Amniotic stem cell (primary cell): ENCODE results near the gene CDH23.
A peak's percentile ranks its signal among the peaks of the same experiment; 100 is the strongest.

ENCODE experiments used
- DNase-seq: peaks from one replicate; lab custom pipeline; 2025; lab: John Stamatoyannopoulos, UW

CDH23 gene

DNA sequence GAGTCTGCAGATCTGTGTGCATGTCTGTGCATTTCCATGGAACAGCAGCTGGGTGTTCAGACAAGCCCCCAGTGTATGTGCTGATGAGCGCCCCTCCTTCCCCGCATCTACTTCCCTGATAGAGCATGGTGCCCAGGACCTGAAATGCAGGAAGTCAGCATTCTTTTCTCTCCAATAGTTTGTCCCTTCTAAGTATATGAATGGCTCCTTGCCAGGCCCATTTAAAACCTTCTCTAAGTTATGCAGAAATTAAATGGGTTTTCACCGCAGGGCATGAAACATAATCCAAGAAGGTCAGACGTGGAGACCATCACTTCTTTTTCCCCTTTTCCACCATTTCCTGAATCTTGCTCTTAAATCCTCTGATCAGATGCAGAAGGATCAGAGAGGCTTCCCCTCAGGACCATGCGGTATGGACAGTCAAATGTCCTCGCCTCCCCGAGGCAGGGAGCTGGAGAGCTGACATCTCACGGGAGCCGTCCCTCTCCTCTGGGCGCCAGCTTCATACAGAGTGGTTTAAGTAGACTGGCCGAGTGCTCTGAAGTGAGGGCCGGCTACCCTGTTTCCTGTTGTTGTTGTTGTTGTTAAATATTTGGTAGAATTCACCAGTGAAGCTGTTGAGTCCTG lies 167.6 kb downstream of the CDH23 start:
- DNase-seq, result no peak

DNA sequence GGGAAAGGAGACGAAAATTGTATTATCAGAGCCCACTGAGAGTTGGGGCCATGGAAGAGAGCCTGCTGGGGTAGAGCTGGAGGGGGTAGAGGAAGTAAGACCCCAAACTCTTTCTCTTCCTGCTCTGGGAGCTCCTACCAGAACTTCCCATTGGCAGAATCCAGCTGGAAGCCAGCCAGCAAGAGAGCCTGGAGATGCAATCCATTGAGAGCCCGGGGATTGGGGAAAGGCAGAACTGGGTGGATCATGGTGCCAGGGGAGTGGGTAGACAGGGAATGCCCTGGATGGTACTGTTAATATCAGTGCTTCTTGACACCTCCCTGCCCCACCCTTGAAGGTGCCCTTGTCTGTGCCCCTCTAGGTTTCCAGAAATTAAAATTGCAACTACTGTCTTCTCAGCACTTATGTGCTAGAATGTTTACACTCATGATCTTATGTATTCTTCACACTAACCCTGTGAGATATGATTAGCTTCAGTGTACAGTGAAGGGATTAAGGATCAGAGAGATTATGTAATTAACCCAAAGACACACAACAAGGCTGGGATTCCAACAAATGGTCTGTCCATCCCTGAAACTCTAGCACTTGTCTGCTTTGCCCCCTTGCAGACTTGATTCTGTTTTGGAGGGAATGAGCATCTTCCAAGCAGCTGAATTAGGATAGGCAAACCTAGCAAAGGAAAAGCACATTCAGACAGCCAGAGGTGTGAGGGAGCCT lies 168.7 kb downstream of the CDH23 start:
- no peak for DNase-seq

DNA sequence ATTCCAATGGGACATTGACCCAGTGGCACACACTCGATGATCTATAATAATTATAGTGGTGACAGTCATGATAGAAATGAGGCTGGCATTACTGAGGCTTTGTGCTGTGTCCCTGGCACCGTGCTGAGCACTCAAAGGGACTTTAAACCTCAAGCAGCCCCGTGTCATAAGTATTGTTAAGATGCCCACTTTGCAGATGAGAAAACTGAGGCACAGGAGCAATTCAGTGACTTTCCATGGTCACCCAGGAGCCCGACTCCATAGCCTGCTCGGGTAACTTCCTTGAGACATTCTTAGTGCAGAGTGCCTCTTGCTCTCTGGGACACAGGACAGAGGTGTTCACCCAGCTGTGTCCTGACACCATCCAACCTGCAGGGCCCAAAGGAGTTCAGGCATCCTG lies 170.3 kb downstream of the CDH23 start:
- DNase-seq, result no peak

DNA sequence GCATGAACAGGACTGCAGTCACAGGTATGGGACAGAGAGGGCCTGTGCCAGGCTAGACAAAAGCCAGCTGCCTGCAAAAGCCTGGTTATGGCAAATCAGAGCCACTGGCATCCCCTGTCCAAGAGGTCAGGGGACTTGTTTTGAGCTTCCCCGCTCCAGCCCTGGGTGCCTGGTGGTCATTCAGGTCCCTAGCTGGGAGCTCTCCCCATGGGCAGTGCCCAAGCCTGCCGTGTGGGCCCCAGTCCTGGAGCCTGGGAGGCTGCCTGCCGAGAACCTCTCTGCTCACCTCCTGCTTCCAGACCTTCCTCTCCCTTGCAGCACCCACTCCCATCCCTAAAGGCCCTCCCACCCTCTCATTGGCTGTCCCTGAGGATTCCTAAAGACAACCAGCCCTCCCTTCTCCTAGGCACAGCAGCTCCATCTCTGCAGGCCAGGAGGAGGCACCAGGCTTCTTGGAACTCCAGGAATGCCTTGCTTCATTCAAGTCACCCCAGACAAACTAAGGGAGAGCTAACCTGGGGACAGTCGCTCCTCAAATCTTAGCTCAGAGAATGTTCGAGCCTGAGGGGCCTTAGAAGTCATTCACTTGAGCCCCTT lies 172.3 kb downstream of the CDH23 start:
- DNase-seq, result no peak

DNA sequence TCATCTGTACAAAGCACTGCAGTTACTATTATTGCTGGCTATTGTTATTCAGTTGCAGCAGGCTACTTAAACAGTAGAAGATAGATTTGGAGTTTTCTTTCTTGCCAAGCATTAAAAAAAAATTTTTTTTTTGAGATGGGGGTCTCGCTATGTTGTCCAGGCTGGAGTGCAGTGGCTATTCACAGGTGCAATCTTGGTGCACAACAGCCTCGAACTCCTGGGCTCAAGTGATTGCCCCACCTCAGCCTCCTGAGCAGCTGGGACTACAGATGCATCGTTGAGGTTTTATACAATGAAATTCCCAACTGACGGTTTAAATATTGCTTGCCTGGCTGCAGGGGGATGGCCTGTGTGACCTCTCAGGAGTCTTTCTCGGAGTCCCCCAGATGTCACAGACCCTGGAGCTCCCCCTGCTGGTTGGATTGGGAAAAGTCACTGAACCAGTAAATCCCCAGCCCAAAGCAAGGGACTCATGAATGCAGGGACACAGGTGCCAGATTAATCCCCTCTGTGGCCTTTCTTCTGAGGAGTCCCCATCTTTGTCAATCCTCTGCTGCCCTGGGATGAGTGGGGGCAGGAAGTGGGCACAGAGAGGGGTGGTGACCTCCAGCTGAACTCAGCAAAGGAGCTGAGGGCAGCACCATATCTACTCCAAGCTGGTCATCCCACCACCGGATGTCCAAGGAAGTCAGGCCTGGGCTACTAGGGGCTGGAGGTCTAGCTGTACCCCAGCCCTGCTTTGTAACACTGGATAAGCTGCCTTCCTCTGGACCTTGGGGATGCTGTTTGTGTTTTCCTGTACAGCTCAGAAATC lies 173.3 kb downstream of the CDH23 start:
- DNase-seq, result peak; percentile 6

DNA sequence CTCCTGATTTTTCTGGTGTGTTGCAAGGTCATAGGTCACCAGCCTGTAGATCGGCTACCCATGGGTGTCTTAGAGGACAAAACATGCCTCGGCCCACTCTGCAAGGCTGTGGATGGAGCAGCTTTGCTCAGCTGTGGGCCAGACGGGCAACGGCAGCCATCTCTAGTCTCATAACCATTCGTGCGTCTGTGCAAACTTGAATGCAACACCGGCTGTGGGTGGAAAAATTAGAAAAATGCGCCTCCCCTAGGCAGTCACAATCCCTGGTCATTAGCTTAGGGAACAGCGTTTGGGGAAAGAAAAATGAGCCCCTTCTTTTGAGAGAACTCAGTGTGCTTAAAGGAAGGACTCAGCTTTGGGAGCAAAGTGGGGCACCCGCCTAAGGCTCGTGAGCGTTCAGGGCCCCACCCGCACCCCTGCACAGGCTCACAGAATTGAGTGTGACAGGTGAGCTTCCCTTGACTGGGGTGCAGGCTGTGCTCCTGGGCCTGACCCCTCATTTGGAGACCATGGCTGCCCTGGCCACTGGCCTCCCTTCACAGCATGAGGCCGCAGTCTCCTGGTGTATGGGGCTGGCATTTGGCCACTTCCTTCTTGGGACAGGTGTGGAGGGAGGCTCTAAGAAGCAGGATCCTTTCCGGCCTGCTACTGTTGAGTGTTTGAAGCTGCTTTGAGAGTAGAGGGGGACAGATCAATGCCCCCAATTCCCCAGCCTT lies 174.9 kb downstream of the CDH23 start:
- no peak for DNase-seq

DNA sequence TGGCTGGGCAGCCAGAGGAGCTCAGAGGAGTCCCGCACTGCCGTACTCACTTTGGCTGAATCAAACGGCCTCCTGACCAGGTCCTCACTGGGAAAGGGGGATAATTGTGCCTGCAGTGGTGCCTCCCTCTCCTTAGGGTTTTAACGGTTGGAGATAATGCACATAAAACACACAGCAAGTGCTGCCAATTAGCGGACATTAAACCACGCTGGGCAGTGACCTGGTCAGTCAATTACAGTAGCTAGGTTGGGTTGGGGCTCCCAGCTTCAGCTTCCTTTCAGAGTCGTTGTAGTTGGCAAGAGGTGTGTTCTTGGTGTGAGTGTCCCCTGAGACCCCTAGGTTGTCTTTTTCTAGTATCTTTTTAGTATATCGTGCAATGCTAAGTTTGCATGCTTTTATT lies 176.2 kb downstream of the CDH23 start:
- no peak for DNase-seq

DNA sequence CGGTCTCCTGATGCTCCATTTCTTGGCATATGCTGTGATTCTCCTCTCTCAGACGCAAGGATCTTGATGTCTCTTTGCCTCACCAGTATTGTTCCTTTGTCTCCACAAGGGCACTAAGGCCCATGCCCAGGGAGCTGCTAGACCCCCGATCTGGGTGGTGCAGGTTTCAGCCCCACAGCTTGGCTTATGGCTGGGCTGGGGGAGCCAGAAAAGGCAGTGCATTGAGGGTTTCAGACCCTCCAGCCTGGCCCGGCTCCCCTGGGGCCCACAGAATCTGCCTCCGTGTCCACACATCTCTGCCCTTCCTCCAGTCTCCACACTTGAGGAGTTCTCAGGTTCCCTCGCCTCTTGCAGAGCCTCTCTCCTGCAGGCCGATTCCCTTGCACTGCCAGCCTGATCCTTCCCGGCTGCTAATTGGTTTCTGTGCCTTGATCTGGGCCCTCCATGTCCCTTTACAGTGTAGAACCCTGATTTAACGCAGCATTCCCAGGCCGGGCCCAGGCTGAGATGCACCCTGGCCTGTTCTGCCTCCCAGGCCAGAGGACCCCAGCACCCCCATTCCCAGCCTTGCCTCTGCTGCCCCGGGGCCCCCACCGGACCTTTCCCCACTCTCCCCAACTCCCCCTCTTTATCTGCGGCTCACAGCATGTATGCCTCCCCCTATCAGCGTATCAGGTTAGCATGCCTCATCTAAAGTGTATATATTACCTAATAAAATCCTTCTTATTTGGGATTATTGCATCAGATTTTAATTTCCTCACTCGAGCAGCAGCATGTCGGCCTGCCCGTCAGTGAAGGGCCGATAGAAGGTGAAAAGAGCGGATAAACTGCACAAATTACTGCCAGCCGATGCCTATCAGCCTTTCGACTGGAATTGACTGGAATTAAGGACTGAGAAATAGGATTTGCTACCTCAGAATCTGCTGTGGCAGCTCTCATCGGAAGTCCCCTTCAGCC lies 177.1 kb downstream of the CDH23 start:
- DNase-seq, result no peak

DNA sequence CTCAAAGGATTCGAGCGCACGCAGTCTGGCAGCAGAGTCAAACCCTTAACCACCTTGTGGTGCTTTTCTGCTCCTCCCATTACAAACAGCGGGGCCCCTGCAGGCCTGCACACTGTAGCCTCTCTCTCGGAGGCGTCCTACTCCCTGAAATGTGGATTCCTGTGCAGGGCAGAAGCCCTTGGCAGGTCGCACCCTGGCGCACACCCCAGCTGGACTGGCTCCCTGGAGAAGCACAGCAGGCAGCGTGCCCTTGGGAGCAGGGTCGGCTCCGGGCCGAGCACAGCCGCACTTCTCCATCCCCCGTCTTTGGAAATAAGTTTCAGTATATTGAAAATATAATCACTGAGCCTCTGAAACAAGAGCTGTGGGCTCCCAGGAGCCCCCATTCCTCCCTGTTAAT lies 178.7 kb downstream of the CDH23 start:
- DNase-seq, result no peak

DNA sequence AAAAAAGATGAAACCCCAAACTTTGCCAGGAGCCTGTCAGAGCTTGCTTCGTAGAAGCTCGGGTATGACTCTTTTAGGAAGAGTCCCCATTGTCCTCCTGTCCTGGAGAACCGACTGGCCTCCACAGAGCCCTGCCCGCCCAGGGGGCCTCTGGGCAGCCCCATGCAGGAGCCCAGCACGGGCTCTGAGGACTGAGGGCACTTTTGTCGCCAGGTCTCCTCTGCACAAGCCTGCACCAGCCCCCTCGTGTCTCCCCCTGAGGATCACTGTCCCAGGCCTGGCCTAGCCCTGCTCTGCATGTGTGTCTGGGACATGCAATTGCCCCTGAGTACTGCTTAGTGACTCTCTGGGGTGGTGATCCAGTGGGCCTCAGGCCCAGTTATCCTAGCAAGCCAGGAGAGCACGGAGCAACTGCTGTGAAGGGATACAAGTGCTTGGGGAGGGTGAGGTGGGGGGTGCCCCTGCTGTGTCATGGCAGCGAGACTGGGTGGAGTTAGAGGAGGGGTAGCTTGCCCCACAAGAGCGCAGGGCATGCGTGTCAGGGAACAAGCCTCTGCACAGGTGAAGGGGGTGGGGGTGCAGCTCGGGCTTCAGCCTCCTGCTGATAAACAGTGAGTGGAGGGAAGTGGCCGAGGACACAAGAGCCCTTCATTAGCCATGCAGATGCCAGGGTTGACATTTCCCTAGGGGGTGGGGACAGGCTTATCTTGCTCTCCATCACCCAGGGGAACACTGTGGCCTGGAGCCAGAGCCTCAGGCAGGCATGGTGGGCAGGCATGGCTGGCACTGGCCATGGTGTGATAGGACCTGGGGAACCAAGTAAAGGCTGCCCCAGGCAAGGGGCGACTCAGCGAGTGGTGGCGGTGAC lies 179.4 kb downstream of the CDH23 start:
- no peak for DNase-seq

DNA sequence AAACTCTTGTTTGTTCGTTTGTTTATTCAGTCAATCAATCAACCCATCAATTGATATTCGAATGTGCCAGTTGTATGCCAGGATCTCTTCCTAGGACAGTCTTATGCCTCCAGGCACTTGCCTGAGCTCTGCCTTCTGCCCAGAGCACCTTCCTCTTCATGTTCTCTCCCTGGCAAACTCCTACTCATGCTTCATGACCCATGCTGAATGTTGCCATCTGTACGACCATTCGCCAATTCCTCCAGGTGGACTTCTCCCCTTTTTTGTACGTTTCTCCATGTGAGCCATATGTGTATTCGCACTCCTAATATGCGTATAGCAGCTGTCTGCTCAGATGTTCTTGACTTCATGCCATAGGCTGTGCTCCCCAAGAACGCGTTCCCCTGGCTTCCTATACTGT lies 180.1 kb downstream of the CDH23 start:
- DNase-seq, result no peak

DNA sequence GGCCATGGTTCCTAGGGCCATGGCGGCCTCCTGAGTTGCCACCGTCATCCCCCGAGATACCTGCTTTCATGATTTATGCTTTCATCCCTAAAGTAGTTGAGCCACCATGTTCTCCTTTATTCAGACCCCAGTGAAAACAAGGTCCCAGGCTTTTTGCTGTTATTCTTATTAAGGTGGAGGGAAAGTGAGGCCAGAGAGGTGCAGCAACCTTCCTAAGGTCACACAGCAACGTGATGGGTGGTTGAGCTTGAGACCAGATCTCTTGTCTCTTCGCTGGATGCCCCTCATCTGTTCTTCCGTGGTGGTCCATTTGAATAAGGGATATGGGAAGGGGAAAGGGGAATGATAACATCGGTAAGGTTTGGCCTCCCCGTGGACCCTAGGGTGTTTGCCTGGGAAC lies 180.6 kb downstream of the CDH23 start:
- DNase-seq, result no peak

DNA sequence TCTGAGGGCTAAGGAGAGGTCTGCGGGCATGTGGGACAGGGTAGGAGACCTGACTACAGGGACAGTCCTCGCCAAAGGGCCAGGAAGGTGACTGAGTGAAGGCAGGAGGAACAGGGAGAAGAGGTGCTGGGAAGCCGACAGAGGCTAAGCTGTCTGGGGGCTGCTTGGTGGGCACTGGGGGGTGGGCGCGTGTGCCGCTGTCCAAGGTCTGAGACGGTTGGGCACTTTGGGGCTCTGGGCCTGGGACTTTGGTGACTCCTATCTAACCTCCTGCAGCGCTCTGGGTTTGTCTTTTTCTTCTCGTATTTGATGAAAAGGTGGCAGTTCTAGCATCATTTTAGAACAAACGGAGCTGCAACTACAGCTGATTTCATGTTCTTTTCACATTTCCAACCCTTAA lies 181.3 kb downstream of the CDH23 start:
- DNase-seq, result no peak

DNA sequence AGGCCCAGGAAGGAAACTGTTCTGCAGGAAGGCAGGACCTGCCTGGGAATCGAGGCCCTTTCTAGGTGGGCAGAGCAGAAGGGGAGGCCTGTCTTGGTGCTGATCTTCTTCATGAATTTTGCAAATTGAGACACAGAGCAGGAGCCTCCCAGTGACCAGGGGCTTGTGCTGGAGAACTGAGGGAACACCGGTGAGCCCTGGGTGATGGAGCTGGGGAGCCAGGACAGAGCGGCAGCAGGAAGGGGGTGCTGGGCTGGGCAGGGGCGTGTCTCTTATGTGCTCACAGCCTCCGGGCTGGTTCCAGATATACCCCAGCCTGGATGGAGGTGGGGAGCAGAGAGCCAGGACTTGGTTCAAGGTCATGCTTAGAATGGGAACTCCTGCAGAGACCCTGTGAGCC lies 182.9 kb downstream of the CDH23 start:
- no peak for DNase-seq

DNA sequence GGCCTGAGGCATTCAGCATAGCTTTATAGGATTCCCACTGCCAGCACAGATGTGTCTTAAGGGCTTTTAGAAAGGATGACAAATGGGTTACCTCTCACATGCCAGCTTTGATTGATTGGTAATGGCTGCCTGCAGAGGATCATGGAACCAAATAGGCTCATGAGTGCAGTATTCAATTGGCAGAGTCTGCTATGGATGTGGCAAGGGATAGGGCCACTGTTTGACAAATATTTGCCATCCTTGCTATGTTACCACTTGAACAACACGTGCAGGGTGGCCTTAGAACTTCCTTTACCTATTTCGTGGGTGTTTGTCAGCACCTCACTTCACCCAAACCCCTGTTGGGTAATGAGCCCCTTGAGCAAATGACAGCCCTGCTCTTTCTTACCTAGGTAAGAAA lies 183.7 kb downstream of the CDH23 start:
- DNase-seq, result no peak

DNA sequence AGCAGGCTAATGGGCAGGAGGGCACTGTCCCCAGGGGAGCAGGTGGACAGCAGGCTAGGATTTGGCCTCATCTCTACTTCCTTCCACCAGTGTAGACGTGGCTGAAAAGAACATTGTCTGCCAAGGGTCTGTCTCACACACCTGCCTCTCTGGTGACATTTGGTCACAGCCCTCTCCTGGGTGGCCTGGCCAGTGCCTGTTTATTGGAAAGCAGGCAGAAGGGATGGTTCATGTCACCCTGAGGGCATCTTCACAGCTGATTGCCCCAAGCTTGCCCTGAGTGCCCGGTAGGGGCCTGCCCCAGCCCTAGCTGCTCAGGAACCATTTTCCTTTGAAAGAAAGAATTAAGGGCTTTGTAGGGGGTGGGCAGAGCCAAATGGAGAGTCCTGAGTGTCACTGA lies 184.2 kb downstream of the CDH23 start:
- DNase-seq, result no peak

DNA sequence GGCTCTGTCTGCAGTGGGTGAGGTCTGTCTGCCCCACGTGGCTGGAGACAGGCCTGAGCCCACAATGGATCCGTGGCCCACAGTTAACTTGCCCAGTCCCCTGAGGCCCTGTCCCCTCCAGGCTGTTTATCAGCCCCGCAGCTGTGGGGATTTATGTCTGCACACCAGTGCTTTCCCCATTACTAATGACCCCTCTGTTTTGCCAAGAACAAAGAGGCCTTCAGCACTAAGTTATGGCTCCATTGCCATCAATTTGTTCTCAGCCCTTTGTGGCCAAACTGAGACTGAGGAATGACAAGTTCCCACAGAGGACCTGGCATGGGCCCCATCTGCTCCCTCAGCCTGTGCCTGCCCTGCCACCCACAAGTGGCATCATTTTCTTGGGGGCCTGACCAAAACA lies 184.7 kb downstream of the CDH23 start:
- no peak for DNase-seq

DNA sequence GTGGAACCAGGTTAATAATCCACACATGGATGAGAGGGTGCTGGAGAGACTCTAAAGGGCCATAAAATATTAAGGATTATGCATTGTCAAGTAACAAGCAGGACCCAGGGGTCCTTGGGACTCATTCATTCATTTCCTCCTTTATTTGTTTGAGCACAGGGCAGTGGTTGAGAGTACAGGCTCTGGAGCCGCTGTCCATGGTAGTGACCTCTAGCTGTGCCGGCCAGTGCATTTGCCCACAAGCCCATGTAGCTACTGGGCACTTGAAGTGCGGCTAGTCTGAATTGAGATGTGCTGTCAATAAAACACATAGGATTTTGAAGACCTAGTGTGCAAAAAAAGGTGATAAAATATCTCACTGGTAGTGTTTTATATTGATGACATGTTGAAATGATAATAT lies 185.3 kb downstream of the CDH23 start:
- DNase-seq, result no peak

DNA sequence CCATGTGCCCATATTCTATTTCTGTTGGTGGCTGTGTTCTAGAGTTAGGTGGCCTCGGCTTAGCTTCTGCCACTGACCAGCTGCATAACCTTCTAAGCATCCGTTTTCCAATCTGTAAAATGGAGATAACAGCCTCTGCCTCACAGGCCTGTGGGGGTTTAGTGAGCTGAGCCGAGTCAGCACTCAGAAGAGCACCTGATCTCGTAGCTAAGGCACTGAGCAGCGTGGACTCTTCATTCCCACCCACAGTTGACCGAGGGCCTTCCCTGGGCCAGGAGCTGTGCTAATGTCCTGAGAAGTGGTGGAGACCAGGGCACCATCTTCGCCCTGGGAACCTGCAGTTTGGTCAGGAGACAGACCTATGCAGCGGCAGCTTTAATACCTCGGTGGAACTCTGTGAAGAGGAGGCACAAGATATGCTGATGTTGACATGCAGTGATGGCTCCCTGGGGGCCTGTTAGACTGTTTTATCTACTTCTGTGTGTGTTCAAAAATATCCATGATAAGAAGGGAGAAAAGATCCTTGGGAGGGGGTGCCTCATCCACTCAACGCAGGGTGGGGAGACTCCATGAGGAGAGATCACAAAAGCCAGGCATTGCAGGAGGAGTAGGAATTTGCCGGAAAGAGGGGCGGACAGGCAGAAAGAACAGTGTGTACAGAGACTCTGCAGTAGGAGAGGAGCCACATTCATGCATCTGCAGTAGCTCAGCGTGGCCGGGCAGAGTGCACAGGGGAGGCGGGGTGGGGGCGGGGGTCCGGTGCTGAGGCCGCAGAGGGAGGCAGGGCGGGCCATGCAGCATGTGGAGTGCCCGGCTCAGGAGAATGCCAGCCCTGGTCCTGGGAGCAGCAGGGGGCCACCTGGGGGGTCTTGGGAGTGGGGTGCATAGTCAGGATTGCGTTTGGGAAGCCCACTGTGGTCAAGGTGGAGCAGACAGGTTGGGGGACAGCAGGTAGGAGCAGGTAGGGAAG lies 186.1 kb downstream of the CDH23 start:
- no peak for DNase-seq
